GM12878 (cell line): ENCODE data around the gene TNF. TPM values are rescaled to one million over a fixed set of nuclear protein-coding genes. Genes with fewer than 3 reads are reported as not detected.

Source experiments
- ATAC-seq: fragments of 200-7000 bp; cut with Tn5 transposase; 3 replicates; pipeline ENCODE4 v1.9.1; 2020; ENCODE audit warnings: mild to moderate bottlenecking, moderate library complexity
- BruUV-seq: library from RNA; stranded (reverse); fragments of 400-500 nt; replicated peaks from 2 replicates; lab custom pipeline; 2021; lab: Mats Ljungman, UMichigan
- CTCF ChIA-PET: fragments of 300-600 bp; sonication (Branson Sonifier 250); formaldehyde crosslinking; extraction: SDS; loops from one replicate; lab custom pipeline; 2021; ENCODE audit warnings: inconsistent platforms; lab: Yijun Ruan, JAX
- POLR2A ChIA-PET: fragments of 350-600 bp; formaldehyde crosslinking; extraction: SDS; loops from one replicate; lab custom pipeline; 2021; ENCODE audit warnings: inconsistent platforms; lab: Charles Lee
- RAD21 ChIA-PET: fragments of 300-600 bp; sonication (Branson Sonifier 250); formaldehyde crosslinking; loops from one replicate; lab custom pipeline; 2023; ENCODE audit warnings: antibody characterized with exemption; ENCODE audit not compliant: unreplicated experiment; lab: Charles Lee
- SMC1A ChIA-PET: fragments of 300-600 bp; sonication (Branson Sonifier 250); formaldehyde crosslinking; loops from one replicate; lab custom pipeline; 2023; ENCODE audit not compliant: unreplicated experiment, uncharacterized antibody; lab: Charles Lee
- DNase-seq: peaks from one replicate; pipeline ENCODE4 v3.0.0-alpha.2; 2011; ENCODE audit warnings: low read depth, low spot score
- FAIRE-seq: peaks from 3 replicates; lab custom pipeline; 2011; peaks lifted over from hg19 to GRCh38; lab: Jason Lieb, UNC
- H2AFZ ChIP-seq: 2 replicates; pipeline ENCODE4 v1.6.0; 2011; ENCODE audit warnings: low read depth, low read length, control low read depth; ENCODE audit not compliant: control insufficient read depth
- H3K27ac ChIP-seq: 2 replicates; pipeline ENCODE4 v1.5.1; 2011; ENCODE audit warnings: control low read depth; ENCODE audit not compliant: control insufficient read depth, insufficient read depth
- H3K27me3 ChIP-seq, 2 experiments: replicated peaks in 1 of 2; 2 replicates each; pipeline versions ENCODE4 v1.6.0 to v1.6.1; 2011; ENCODE audit warnings: low read length in 1 of 2; ENCODE audit not compliant: control insufficient read depth in 2 of 2, insufficient read depth in 2 of 2
- H3K36me3 ChIP-seq, 2 experiments: 2 replicates each; pipeline ENCODE4 v1.5.1; 2011; ENCODE audit warnings: low read length in 1 of 2; ENCODE audit not compliant: control insufficient read depth in 2 of 2, insufficient read depth in 2 of 2
- H3K4me1 ChIP-seq: 2 replicates; pipeline ENCODE4 v1.6.1; 2011; ENCODE audit warnings: mild to moderate bottlenecking, low read length, moderate library complexity, mixed read lengths; ENCODE audit not compliant: control insufficient read depth, insufficient read depth
- H3K4me2 ChIP-seq: 2 replicates; pipeline ENCODE4 v1.6.0; 2011; ENCODE audit warnings: control low read depth; ENCODE audit not compliant: control insufficient read depth, insufficient read depth
- H3K4me3 ChIP-seq: fragments of 200-600 bp; sonication (generic); 2 replicates; pipeline ENCODE4 v1.5.1; 2016
- H3K79me2 ChIP-seq: 2 replicates; pipeline ENCODE4 v1.6.0; 2011; ENCODE audit warnings: low read length; ENCODE audit not compliant: control insufficient read depth, insufficient read depth
- H3K9ac ChIP-seq: 2 replicates; pipeline ENCODE4 v1.8.0; 2011; ENCODE audit warnings: low read length, control low read depth, mixed read lengths; ENCODE audit not compliant: control insufficient read depth, insufficient read depth
- H3K9me3 ChIP-seq: replicated peaks from 3 replicates; pipeline ENCODE4 v1.5.1; 2011; ENCODE audit warnings: mild to moderate bottlenecking, low read length; ENCODE audit not compliant: control insufficient read depth, insufficient read depth
- H4K20me1 ChIP-seq: 2 replicates; pipeline ENCODE4 v1.6.0; 2011; ENCODE audit not compliant: control insufficient read depth, insufficient read depth
- FOXK2 ChIP-seq: fragments of 450-650 bp; IDR thresholded peaks from 2 replicates; pipeline ENCODE4 v1.6.1; 2017; ENCODE audit warnings: mild to moderate bottlenecking, moderate library complexity
- IKZF1 ChIP-seq: fragments of 450-650 bp; conservative IDR thresholded peaks from 2 replicates; pipeline ENCODE4 v1.6.1; 2017; ENCODE audit warnings: antibody characterized with exemption, mild to moderate bottlenecking
- NFYB ChIP-seq: IDR thresholded peaks from 2 replicates; pipeline ENCODE4 v1.6.1; 2011; ENCODE audit warnings: low read depth, mild to moderate bottlenecking, low read length, improper control_type of control experiment, moderate library complexity; ENCODE audit not compliant: insufficient read depth
- POLR2A ChIP-seq: IDR thresholded peaks from 2 replicates; pipeline ENCODE4 v1.6.1; 2011; ENCODE audit warnings: low read depth, mild to moderate bottlenecking, low read length
- POLR2AphosphoS2 ChIP-seq: IDR thresholded peaks from 2 replicates; pipeline ENCODE4 v1.6.1; 2011; ENCODE audit warnings: low read depth, mild to moderate bottlenecking, low read length, improper control_type of control experiment, moderate library complexity
- STAT1 ChIP-seq: fragments of 450-650 bp; conservative IDR thresholded peaks from 2 replicates; pipeline ENCODE4 v1.6.1; 2014; ENCODE audit warnings: antibody characterized with exemption, mild to moderate bottlenecking
- ZNF622 ChIP-seq: fragments of 450-650 bp; IDR thresholded peaks from 2 replicates; pipeline ENCODE4 v1.6.1; 2017; ENCODE audit warnings: mild to moderate bottlenecking, inconsistent platforms
- WGBS: methylation state at CpG from one replicate; pipeline ENCODE4 v1.1.6; 2016; ENCODE audit warnings: low lambda C conversion rate; ENCODE audit not compliant: insufficient replicate concordance, insufficient coverage; ENCODE audit errors: missing lambda C conversion rate; 5-methylcytosine and 5-hydroxymethylcytosine counted together
- in situ Hi-C: fragments of 300-500 bp; cut with MboI; formaldehyde crosslinking; loops from 9 replicates; pipeline ENCODE4 v1.14.3; 2018; ENCODE audit warnings: mixed read lengths
- intact Hi-C: fragments of 100-400 bp; cut with micrococcal nuclease; formaldehyde crosslinking; loops from one replicate; pipeline ENCODE4 v1.14.2; 2022; ENCODE audit not compliant: unreplicated experiment
- polyA plus RNA-seq, 11 experiments: library from polyadenylated mRNA; depleted of rRNA in 4 of 11; unstranded in 6 of 11; stranded (reverse) in 5 of 11; fragments of >200 nt; fragmentation: Nextera tagmentation in 4 of 11; fragmentation: Illumina TruSeq in 1 of 11; extraction: Ambion mirVana in 4 of 11; extraction: Trizol in 1 of 11; gene quantifications; 1 replicate in 1 of 11; 2 replicates in 10 of 11; pipeline versions ENCODE4 v1.2.1 to v1.2.3, GENCODE V29; 2011 to 2016; ENCODE audit warnings: inconsistent platforms in 2 of 11, missing spikeins in 2 of 11, low read depth in 1 of 11
- total RNA-seq, 4 experiments: library from RNA; depleted of rRNA in 3 of 4; stranded (reverse); fragments of >200 nt in 3 of 4; fragmentation: Illumina TruSeq in 1 of 4; extraction: Trizol in 1 of 4; gene quantifications; 2 replicates each; pipeline versions ENCODE4 v1.2.1 to v1.2.3, GENCODE V29; 2013 to 2021

TNF gene
- total and polyA plus RNA-seq, 10 of the 15 experiments (the other 5 are each of a cell fraction or from before 2014, with no cell fraction given): 18.0 to 94.8 (median 61.9) TPM

DNA sequence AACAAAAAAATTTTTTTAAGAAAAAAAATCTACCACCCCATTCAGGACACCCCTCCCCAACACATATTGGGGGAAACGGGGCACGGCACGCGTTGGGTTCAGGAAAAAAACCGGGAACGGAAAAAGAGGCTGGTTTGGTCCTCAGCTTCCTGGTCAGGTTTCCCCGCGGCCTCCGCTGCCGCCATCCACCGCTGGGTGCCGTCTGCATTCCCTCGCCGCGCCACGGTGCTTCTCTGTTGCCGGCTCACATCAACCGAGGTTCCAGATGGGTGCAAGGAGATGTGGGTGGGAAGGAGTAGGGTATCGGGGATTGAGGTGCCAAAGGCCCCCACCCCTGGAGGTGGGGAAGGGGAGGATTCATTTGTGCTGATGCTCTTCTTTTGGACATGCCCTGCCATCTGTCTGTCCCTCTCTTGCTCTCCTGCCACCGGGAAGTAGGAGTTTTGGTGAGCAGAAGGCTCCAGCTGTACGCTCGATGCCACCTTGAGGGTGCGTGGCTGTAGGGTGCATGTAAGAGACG, 40.8 kb upstream of the TNF start:
- ChIA-PET POLR2A (no interaction called here), SMC1A (no interaction called here)
- H3K9me3 ChIP-seq: no peaks in the 10 kb centered on the region
- no peak overlapping the region for H2AFZ ChIP-seq
- no peak for ATAC-seq
- no peak for FAIRE-seq
- H3K4me1 ChIP-seq: no peaks in the 10 kb centered on the region
- 90% methylated on average over 24 of the region's 24 CpGs for WGBS
- no peaks in the 10 kb centered on the region for H3K27me3 ChIP-seq
- no peak overlapping the region for H3K4me3 ChIP-seq
- TF ChIP-seq POLR2A: peak; percentile 7; the same call in 1 of the 2 replicates
- TF ChIP-seq NFYB: no peak
- TF ChIP-seq ZNF622: no peak
- TF ChIP-seq IKZF1: 0 out of 2 replicates have a peak, but pooled peaks have one; percentile 18
- 0 out of 2 replicates have a peak, but pooled peaks have one; percentile 14 for TF ChIP-seq POLR2AphosphoS2
- TF ChIP-seq, all 136 proteins: peak for 3
- ChIA-PET RAD21 (no interaction called here), CTCF (no interaction called here)
- Histone ChIP-seq H3K9ac (no peak overlapping the region), H3K79me2 (peaks cover 51% of the 10 kb centered on the region), H4K20me1 (peaks cover 3% of the 10 kb centered on the region), H3K4me2 (peak overlapping the region; percentile 13; the same call in 1 of the 2 replicates), H3K36me3 (peaks cover 43 to 57% of the 10 kb centered on the region in 2 experiments), H3K27ac (no peak overlapping the region)
- BruUV-seq: TSS peak; percentile 28
- intact Hi-C loops: no loop called here
- in situ Hi-C loops: no loop called here
- DNase-seq: no peak

DNA sequence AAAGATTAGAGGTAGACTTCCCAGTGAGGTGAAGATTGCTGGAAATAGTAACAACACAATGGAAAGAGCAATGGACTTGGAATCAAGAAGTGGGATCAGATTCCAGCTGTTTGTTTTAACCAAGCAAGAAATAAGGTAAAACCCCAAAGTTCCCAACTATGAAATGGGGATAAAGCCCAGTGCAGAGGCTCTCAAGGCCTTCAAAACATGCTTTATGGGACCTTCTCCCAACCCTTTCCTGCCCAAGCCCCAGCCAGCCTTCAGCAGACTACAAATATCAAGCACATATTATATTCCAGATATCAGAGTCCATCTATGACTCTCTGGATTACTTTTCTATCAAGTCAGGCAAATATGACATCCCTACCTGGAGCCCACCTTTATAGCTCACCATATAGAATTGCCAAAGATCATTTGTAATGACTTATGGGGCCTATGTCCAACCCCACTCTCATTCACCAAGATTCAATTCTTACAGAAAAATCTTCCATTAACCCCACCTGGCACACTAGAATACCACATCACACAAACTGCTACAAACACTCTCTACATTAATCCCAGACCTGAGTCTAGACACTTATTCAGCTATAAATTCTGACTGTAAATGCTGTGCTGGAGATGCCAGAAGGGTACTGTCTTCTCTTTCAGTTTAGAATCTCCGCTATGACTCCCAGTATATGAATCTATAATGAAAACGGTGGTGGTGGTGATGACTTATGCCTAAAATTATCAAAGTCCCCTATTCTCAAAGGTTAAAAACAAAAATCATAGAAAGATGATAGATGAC, 39.6 kb upstream of the TNF start:
- no peaks in the 10 kb centered on the region for H3K4me1 ChIP-seq
- in situ Hi-C loops (no loop called here), intact Hi-C loops (no loop called here)
- ChIA-PET POLR2A (no interaction called here), CTCF (interaction anchor here (1.6 kb wide), 1 partner anchor 63 kb away, joined by 6 read pairs; no protein-coding TSS in a partner anchor), SMC1A (no interaction called here), RAD21 (no interaction called here)
- WGBS: 81% methylated on average over 2 of the region's 2 CpGs
- DNase-seq (no peak), FAIRE-seq (no peak), ATAC-seq (no peak)
- H3K36me3 ChIP-seq: peaks cover 41 to 64% of the 10 kb centered on the region in 2 experiments
- TF ChIP-seq FOXK2 (no peak), STAT1 (no peak)
- H2AFZ ChIP-seq: no peak overlapping the region
- H3K27me3 ChIP-seq: no peaks in the 10 kb centered on the region
- no peak overlapping the region for H3K27ac ChIP-seq
- BruUV-seq: no TSS peak
- H3K4me3 ChIP-seq: no peak overlapping the region; the same call in 1 of the 2 replicates
- H4K20me1 ChIP-seq: peaks cover 10% of the 10 kb centered on the region
- peaks cover 62% of the 10 kb centered on the region for H3K79me2 ChIP-seq
- H3K9me3 ChIP-seq: no peaks in the 10 kb centered on the region
- no peak overlapping the region for H3K9ac ChIP-seq
- 0 out of 2 replicates have a peak overlapping the region, but pooled peaks have one; percentile 28 for H3K4me2 ChIP-seq
